WTC11 (cell line): ENCODE results near the gene SGSM2. TPM values are rescaled to one million over a fixed set of nuclear protein-coding genes. Genes with fewer than 3 reads are reported as not detected.

ENCODE experiments used
- ATAC-seq: fragments of 200-7000 bp; cut with Tn5 transposase; 2 replicates; pipeline ENCODE4 v1.10.0; 2021; ENCODE audit warnings: mild to moderate bottlenecking, moderate library complexity
- CTCF ChIA-PET: fragments of 300-600 bp; sonication (Branson Sonifier 250); formaldehyde crosslinking; loops from one replicate; lab custom pipeline; 2021; ENCODE audit warnings: antibody characterized with exemption; lab: Charles Lee
- POLR2A ChIA-PET: fragments of 350-600 bp; sonication (Branson Sonifier 250); formaldehyde crosslinking; loops from one replicate; lab custom pipeline; 2021; ENCODE audit warnings: antibody characterized with exemption; lab: Charles Lee
- DNase-seq: peaks from one replicate; pipeline ENCODE4 v3.0.0; 2021; ENCODE audit warnings: low spot score
- H3K27ac Mint-ChIP-seq: 2 replicates; pipeline ENCODE4 v1.8.0; 2021; ENCODE audit warnings: mixed read lengths
- H3K27me3 Mint-ChIP-seq: 2 replicates; pipeline ENCODE4 v1.8.0; 2021; ENCODE audit warnings: low read depth, mild to moderate bottlenecking, moderate library complexity, mixed read lengths
- H3K36me3 Mint-ChIP-seq: 2 replicates; pipeline ENCODE4 v1.8.0; 2021; ENCODE audit warnings: mixed read lengths
- H3K4me1 Mint-ChIP-seq: 2 replicates; pipeline ENCODE4 v1.8.0; 2022; ENCODE audit warnings: mixed read lengths
- H3K4me3 Mint-ChIP-seq: 2 replicates; pipeline ENCODE4 v1.8.0; 2021; ENCODE audit warnings: mild to moderate bottlenecking, moderate library complexity, mixed read lengths
- H3K9me3 Mint-ChIP-seq: 2 replicates; pipeline ENCODE4 v1.8.0; 2021; ENCODE audit warnings: mixed read lengths
- CREB1 ChIP-seq: sonication (generic); formaldehyde crosslinking; IDR thresholded peaks from 2 replicates; pipeline ENCODE4 v1.8.0; 2023; ENCODE audit warnings: mild to moderate bottlenecking, missing genetic modification reagents
- CREM ChIP-seq: sonication (generic); formaldehyde crosslinking; IDR thresholded peaks from 2 replicates; pipeline ENCODE4 v1.8.1; 2022; ENCODE audit warnings: mild to moderate bottlenecking, missing genetic modification reagents, moderate library complexity
- FOXK1 ChIP-seq: sonication (generic); formaldehyde crosslinking; IDR thresholded peaks from 2 replicates; pipeline ENCODE4 v1.8.0; 2022; ENCODE audit warnings: mild to moderate bottlenecking, moderate library complexity, missing genetic modification reagents
- IRF2 ChIP-seq: sonication (generic); formaldehyde crosslinking; IDR thresholded peaks from 2 replicates; pipeline ENCODE4 v1.8.0; 2022; ENCODE audit warnings: low read depth, missing genetic modification reagents, borderline replicate concordance
- JAZF1 ChIP-seq: fragments of 250-450 bp; sonication (Bioruptor Pico); IDR thresholded peaks from 2 replicates; pipeline ENCODE4 v1.9.0; 2021; ENCODE audit warnings: moderate library complexity, mild to moderate bottlenecking, inconsistent platforms
- JUN ChIP-seq: sonication (generic); formaldehyde crosslinking; IDR thresholded peaks from 2 replicates; pipeline ENCODE4 v1.8.0; 2023; ENCODE audit warnings: mild to moderate bottlenecking, missing genetic modification reagents
- NFE2L1 ChIP-seq: sonication (generic); formaldehyde crosslinking; IDR thresholded peaks from 2 replicates; pipeline ENCODE4 v1.8.1; 2023; ENCODE audit warnings: missing genetic modification reagents
- NFYB ChIP-seq: sonication (generic); formaldehyde crosslinking; conservative IDR thresholded peaks from 2 replicates; pipeline ENCODE4 v1.8.0; 2022; ENCODE audit warnings: low read depth, missing genetic modification reagents
- SMAD3 ChIP-seq: sonication (generic); formaldehyde crosslinking; IDR thresholded peaks from 2 replicates; pipeline ENCODE4 v1.8.0; 2022; ENCODE audit warnings: missing genetic modification reagents, mild to moderate bottlenecking, borderline replicate concordance
- TEAD1 ChIP-seq: sonication (generic); formaldehyde crosslinking; IDR thresholded peaks from 2 replicates; pipeline ENCODE4 v1.8.0; 2022; ENCODE audit warnings: mild to moderate bottlenecking, missing genetic modification reagents
- ZNF219 ChIP-seq: sonication (generic); formaldehyde crosslinking; IDR thresholded peaks from 2 replicates; pipeline ENCODE4 v1.8.0; 2023; ENCODE audit warnings: missing genetic modification reagents, mild to moderate bottlenecking, borderline replicate concordance
- total RNA-seq: library from RNA; stranded (reverse); gene quantifications from 3 replicates; pipeline ENCODE4 v1.2.3, GENCODE V29; 2021
- TF ChIP-seq, protein P1 (sequence below): sonication (generic); formaldehyde crosslinking; IDR thresholded peaks from 2 replicates; pipeline ENCODE4 v1.8.0; 2023; ENCODE audit warnings: missing genetic modification reagents, mild to moderate bottlenecking, borderline replicate concordance
- TF ChIP-seq, protein P2 (sequence below): sonication (generic); formaldehyde crosslinking; IDR thresholded peaks from 2 replicates; pipeline ENCODE4 v1.8.1; 2023; ENCODE audit warnings: mild to moderate bottlenecking, missing genetic modification reagents, borderline replicate concordance
- TF ChIP-seq, protein P3 (sequence below): sonication (generic); formaldehyde crosslinking; IDR thresholded peaks from 2 replicates; pipeline ENCODE4 v1.8.0; 2022; ENCODE audit warnings: mild to moderate bottlenecking, missing genetic modification reagents
- TF ChIP-seq, protein P4 (sequence below): sonication (generic); formaldehyde crosslinking; IDR thresholded peaks from 2 replicates; pipeline ENCODE4 v1.8.1; 2022; ENCODE audit warnings: mild to moderate bottlenecking, missing genetic modification reagents, moderate library complexity, borderline replicate concordance
- TF ChIP-seq, protein P5 (sequence below): sonication (generic); formaldehyde crosslinking; IDR thresholded peaks from 2 replicates; pipeline ENCODE4 v1.8.0; 2022; ENCODE audit warnings: mild to moderate bottlenecking, missing genetic modification reagents
- TF ChIP-seq, protein P6 (sequence below): sonication (generic); formaldehyde crosslinking; IDR thresholded peaks from 2 replicates; pipeline ENCODE4 v1.8.0; 2022; ENCODE audit warnings: mild to moderate bottlenecking, missing genetic modification reagents
- TF ChIP-seq, protein P7 (sequence below): fragments of 200-600 bp; IDR thresholded peaks from 2 replicates; pipeline ENCODE4 v1.8.0; 2022; ENCODE audit warnings: antibody characterized with exemption
- TF ChIP-seq, protein P8 (sequence below): sonication (generic); formaldehyde crosslinking; IDR thresholded peaks from 2 replicates; pipeline ENCODE4 v1.8.1; 2022; ENCODE audit warnings: low read depth, missing genetic modification reagents, borderline replicate concordance

Gene SGSM2
- total RNA-seq, 1 experiment from 2014 or later: 50.3 TPM

DNA sequence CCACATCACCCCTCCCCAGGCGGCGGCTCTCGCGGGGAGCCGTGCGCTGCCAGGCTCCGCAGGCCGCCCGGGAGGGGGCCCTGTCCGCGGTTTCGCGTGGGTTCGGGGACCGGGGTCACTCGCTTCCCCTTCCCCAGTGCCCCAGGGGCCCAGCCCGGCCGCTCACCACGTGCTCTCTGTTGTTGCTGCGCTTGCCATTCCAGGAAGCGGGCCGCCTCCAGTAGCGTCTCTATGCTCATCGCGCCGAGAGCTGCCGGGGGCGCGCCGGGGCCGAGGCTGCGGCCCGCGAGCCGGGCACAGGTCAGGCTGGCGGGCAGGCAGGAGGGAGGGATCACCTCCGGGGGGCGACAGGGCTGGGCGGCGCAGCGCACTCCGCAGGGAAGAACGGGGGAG lies 63.2 kb downstream of the SGSM2 start (continued):
- TF ChIP-seq, protein P1, sequence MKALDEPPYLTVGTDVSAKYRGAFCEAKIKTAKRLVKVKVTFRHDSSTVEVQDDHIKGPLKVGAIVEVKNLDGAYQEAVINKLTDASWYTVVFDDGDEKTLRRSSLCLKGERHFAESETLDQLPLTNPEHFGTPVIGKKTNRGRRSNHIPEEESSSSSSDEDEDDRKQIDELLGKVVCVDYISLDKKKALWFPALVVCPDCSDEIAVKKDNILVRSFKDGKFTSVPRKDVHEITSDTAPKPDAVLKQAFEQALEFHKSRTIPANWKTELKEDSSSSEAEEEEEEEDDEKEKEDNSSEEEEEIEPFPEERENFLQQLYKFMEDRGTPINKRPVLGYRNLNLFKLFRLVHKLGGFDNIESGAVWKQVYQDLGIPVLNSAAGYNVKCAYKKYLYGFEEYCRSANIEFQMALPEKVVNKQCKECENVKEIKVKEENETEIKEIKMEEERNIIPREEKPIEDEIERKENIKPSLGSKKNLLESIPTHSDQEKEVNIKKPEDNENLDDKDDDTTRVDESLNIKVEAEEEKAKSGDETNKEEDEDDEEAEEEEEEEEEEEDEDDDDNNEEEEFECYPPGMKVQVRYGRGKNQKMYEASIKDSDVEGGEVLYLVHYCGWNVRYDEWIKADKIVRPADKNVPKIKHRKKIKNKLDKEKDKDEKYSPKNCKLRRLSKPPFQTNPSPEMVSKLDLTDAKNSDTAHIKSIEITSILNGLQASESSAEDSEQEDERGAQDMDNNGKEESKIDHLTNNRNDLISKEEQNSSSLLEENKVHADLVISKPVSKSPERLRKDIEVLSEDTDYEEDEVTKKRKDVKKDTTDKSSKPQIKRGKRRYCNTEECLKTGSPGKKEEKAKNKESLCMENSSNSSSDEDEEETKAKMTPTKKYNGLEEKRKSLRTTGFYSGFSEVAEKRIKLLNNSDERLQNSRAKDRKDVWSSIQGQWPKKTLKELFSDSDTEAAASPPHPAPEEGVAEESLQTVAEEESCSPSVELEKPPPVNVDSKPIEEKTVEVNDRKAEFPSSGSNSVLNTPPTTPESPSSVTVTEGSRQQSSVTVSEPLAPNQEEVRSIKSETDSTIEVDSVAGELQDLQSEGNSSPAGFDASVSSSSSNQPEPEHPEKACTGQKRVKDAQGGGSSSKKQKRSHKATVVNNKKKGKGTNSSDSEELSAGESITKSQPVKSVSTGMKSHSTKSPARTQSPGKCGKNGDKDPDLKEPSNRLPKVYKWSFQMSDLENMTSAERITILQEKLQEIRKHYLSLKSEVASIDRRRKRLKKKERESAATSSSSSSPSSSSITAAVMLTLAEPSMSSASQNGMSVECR (CRISPR knock-in tag): 0 out of 2 replicates have a peak, but pooled peaks have one; percentile 31
- no peak for TF ChIP-seq ZNF219 (CRISPR knock-in tag)
- TF ChIP-seq, protein P2, sequence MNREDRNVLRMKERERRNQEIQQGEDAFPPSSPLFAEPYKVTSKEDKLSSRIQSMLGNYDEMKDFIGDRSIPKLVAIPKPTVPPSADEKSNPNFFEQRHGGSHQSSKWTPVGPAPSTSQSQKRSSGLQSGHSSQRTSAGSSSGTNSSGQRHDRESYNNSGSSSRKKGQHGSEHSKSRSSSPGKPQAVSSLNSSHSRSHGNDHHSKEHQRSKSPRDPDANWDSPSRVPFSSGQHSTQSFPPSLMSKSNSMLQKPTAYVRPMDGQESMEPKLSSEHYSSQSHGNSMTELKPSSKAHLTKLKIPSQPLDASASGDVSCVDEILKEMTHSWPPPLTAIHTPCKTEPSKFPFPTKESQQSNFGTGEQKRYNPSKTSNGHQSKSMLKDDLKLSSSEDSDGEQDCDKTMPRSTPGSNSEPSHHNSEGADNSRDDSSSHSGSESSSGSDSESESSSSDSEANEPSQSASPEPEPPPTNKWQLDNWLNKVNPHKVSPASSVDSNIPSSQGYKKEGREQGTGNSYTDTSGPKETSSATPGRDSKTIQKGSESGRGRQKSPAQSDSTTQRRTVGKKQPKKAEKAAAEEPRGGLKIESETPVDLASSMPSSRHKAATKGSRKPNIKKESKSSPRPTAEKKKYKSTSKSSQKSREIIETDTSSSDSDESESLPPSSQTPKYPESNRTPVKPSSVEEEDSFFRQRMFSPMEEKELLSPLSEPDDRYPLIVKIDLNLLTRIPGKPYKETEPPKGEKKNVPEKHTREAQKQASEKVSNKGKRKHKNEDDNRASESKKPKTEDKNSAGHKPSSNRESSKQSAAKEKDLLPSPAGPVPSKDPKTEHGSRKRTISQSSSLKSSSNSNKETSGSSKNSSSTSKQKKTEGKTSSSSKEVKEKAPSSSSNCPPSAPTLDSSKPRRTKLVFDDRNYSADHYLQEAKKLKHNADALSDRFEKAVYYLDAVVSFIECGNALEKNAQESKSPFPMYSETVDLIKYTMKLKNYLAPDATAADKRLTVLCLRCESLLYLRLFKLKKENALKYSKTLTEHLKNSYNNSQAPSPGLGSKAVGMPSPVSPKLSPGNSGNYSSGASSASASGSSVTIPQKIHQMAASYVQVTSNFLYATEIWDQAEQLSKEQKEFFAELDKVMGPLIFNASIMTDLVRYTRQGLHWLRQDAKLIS (CRISPR knock-in tag): no peak
- TF ChIP-seq, protein P3, sequence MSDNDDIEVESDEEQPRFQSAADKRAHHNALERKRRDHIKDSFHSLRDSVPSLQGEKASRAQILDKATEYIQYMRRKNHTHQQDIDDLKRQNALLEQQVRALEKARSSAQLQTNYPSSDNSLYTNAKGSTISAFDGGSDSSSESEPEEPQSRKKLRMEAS (CRISPR knock-in tag): peak; percentile 74; the same call in 1 of the 2 replicates
- peak; percentile 88 for TF ChIP-seq FOXK1 (CRISPR knock-in tag)

DNA sequence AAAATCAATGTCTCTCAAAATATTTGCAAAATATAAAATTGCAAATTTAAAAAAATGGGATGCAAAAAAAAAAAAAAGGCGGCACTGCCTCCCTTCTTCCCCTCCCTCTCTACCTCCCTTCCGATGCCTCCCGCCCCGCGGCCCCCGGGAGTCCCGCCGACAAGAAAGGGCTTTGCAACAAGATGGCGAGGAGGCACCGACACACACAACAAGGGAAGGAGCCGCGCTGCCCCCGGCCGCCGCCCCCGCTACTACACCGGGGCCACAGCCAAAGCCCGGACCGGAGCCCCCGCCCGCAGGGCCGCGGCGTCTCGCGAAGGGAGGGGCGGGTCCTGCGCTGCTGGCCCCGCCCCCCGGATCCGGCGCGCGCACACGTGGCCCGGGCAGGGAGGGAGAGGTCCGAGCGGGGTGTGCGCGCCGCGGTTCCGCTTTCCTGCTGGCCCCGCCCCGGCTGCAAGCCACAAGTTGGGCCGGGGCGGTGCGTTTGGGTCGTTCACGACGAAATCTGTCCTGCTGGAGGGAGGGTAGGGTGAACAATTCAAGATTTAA lies 63.6 kb downstream of the SGSM2 start, which contains the start of gene MNT:
Gene MNT (minus strand): TSS at position 184 of the 549 bp plus-strand sequence. CDS start 348 bp downstream, outside the sequence.
- H3K27ac Mint-ChIP-seq: peak within 1 kb of the TSS; percentile 100
- peaks cover 31% of the 10 kb centered on the region for H3K4me1 Mint-ChIP-seq
- no peaks in the 10 kb centered on the region for H3K36me3 Mint-ChIP-seq
- ChIA-PET CTCF (interaction anchor here (0.8 to 7.0 kb wide), 9 partner anchors 8 to 752 kb away, joined by 3 to 60 read pairs (median 6); partner anchors contain the start of gene SGSM2), POLR2A (interaction anchor here (0.7 to 1.9 kb wide), 5 partner anchors 8 to 53 kb away, joined by 3 to 13 read pairs (median 5); no protein-coding TSS in a partner anchor)
- H3K27me3 Mint-ChIP-seq: 0 out of 2 replicates have a peak, but pooled peaks cover 5% of the 10 kb centered on the region
- H3K9me3 Mint-ChIP-seq: no peaks in the 10 kb centered on the region
- peak; percentile 94 for DNase-seq
- ATAC-seq: peak; percentile 11
- peak within 1 kb of the TSS; percentile 95 for H3K4me3 Mint-ChIP-seq
- TF ChIP-seq TEAD1 (CRISPR knock-in tag) (no peak), CREM (no peak; the same call in 1 of the 2 replicates), NFYB (CRISPR knock-in tag) (no peak), CREB1 (CRISPR knock-in tag) (no peak), NFE2L1 (CRISPR knock-in tag) (no peak), SMAD3 (CRISPR knock-in tag) (no peak), IRF2 (CRISPR knock-in tag) (no peak), JAZF1 (CRISPR knock-in tag) (no peak), JUN (CRISPR knock-in tag) (no peak), FOXK1 (CRISPR knock-in tag) (peak; percentile 69)
- TF ChIP-seq, protein P4, sequence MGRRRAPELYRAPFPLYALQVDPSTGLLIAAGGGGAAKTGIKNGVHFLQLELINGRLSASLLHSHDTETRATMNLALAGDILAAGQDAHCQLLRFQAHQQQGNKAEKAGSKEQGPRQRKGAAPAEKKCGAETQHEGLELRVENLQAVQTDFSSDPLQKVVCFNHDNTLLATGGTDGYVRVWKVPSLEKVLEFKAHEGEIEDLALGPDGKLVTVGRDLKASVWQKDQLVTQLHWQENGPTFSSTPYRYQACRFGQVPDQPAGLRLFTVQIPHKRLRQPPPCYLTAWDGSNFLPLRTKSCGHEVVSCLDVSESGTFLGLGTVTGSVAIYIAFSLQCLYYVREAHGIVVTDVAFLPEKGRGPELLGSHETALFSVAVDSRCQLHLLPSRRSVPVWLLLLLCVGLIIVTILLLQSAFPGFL (CRISPR knock-in tag): no peak
- TF ChIP-seq, protein P5, sequence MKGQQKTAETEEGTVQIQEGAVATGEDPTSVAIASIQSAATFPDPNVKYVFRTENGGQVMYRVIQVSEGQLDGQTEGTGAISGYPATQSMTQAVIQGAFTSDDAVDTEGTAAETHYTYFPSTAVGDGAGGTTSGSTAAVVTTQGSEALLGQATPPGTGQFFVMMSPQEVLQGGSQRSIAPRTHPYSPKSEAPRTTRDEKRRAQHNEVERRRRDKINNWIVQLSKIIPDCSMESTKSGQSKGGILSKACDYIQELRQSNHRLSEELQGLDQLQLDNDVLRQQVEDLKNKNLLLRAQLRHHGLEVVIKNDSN (CRISPR knock-in tag): peak; percentile 69; the same call in 1 of the 2 replicates
- TF ChIP-seq, protein P6, sequence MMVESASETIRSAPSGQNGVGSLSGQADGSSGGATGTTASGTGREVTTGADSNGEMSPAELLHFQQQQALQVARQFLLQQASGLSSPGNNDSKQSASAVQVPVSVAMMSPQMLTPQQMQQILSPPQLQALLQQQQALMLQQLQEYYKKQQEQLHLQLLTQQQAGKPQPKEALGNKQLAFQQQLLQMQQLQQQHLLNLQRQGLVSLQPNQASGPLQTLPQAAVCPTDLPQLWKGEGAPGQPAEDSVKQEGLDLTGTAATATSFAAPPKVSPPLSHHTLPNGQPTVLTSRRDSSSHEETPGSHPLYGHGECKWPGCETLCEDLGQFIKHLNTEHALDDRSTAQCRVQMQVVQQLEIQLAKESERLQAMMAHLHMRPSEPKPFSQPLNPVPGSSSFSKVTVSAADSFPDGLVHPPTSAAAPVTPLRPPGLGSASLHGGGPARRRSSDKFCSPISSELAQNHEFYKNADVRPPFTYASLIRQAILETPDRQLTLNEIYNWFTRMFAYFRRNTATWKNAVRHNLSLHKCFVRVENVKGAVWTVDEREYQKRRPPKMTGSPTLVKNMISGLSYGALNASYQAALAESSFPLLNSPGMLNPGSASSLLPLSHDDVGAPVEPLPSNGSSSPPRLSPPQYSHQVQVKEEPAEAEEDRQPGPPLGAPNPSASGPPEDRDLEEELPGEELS (CRISPR knock-in tag): peak; percentile 37; the same call in 1 of the 2 replicates
- TF ChIP-seq, protein P7, sequence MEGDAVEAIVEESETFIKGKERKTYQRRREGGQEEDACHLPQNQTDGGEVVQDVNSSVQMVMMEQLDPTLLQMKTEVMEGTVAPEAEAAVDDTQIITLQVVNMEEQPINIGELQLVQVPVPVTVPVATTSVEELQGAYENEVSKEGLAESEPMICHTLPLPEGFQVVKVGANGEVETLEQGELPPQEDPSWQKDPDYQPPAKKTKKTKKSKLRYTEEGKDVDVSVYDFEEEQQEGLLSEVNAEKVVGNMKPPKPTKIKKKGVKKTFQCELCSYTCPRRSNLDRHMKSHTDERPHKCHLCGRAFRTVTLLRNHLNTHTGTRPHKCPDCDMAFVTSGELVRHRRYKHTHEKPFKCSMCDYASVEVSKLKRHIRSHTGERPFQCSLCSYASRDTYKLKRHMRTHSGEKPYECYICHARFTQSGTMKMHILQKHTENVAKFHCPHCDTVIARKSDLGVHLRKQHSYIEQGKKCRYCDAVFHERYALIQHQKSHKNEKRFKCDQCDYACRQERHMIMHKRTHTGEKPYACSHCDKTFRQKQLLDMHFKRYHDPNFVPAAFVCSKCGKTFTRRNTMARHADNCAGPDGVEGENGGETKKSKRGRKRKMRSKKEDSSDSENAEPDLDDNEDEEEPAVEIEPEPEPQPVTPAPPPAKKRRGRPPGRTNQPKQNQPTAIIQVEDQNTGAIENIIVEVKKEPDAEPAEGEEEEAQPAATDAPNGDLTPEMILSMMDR: no peak
- TF ChIP-seq, protein P8, sequence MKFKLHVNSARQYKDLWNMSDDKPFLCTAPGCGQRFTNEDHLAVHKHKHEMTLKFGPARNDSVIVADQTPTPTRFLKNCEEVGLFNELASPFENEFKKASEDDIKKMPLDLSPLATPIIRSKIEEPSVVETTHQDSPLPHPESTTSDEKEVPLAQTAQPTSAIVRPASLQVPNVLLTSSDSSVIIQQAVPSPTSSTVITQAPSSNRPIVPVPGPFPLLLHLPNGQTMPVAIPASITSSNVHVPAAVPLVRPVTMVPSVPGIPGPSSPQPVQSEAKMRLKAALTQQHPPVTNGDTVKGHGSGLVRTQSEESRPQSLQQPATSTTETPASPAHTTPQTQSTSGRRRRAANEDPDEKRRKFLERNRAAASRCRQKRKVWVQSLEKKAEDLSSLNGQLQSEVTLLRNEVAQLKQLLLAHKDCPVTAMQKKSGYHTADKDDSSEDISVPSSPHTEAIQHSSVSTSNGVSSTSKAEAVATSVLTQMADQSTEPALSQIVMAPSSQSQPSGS (CRISPR knock-in tag): no peak
